Effector memory CD4-positive, alpha-beta T cell (primary cell): ENCODE measurements around the gene OLFM2.
"Not testable (repeated sequence)": the region's sequence is repeated elsewhere in the genome, so short reads cannot be mapped to it uniquely, and the experiment has no call there.

ENCODE experiments used
- DNase-seq, 3 donors: peaks; one replicate each; pipeline ENCODE4 v3.0.0-alpha.2; 2020
- H3K27ac ChIP-seq: 2 replicates; pipeline ENCODE4 v1.7.0; 2013; ENCODE audit warnings: mild to moderate bottlenecking, low read length, moderate library complexity; ENCODE audit not compliant: insufficient read depth, poor library complexity, severe bottlenecking
- H3K27me3 ChIP-seq: replicated peaks from 2 replicates; pipeline ENCODE4 v1.7.0; 2013; ENCODE audit warnings: mild to moderate bottlenecking, low read length; ENCODE audit not compliant: insufficient read depth, control insufficient read depth, poor library complexity, severe bottlenecking
- H3K36me3 ChIP-seq: 2 replicates; pipeline ENCODE4 v1.7.0; 2013; ENCODE audit warnings: mild to moderate bottlenecking, low read length, moderate library complexity; ENCODE audit not compliant: control insufficient read depth, insufficient read depth
- H3K4me1 ChIP-seq: 2 replicates; pipeline ENCODE4 v1.7.0; 2013; ENCODE audit warnings: low read length, mild to moderate bottlenecking; ENCODE audit not compliant: control insufficient read depth, insufficient read depth, poor library complexity, severe bottlenecking
- H3K4me3 ChIP-seq: 2 replicates; pipeline ENCODE4 v1.7.0; 2013; ENCODE audit warnings: low read length, low read depth, mild to moderate bottlenecking; ENCODE audit not compliant: insufficient read depth, poor library complexity, severe bottlenecking
- H3K9me3 ChIP-seq: 2 replicates; pipeline ENCODE4 v1.7.0; 2013; ENCODE audit warnings: mild to moderate bottlenecking, low read length, moderate library complexity; ENCODE audit not compliant: control insufficient read depth

OLFM2 gene

GRCh38 chr19:9850235-9850959, 85.9 kb downstream of the OLFM2 start:
- DNase-seq = no peak
- H3K4me3 ChIP-seq = no peak overlapping the region
- H3K36me3 ChIP-seq = peaks cover 12% of the 10 kb centered on the region
- no peaks in the 10 kb centered on the region for H3K9me3 ChIP-seq
- no peaks in the 10 kb centered on the region for H3K4me1 ChIP-seq
- no peak overlapping the region for H3K27ac ChIP-seq
- H3K27me3 ChIP-seq = no peaks in the 10 kb centered on the region

GRCh38 chr19:9849791-9850190, 86.5 kb downstream of the OLFM2 start:
- H3K27me3 ChIP-seq = no peaks in the 10 kb centered on the region
- H3K4me3 ChIP-seq = no peak overlapping the region
- H3K9me3 ChIP-seq = no peaks in the 10 kb centered on the region
- no peak overlapping the region for H3K27ac ChIP-seq
- no peaks in the 10 kb centered on the region for H3K4me1 ChIP-seq
- peaks cover 15% of the 10 kb centered on the region for H3K36me3 ChIP-seq
- no peak for DNase-seq

GRCh38 chr19:9848762-9849161, 87.6 kb downstream of the OLFM2 start:
- Histone ChIP-seq H3K4me3 (no peak overlapping the region), H3K36me3 (peaks cover 24% of the 10 kb centered on the region), H3K27ac (no peak overlapping the region), H3K9me3 (no peaks in the 10 kb centered on the region), H3K4me1 (no peaks in the 10 kb centered on the region), H3K27me3 (no peaks in the 10 kb centered on the region)
- no peak for DNase-seq

- Histone ChIP-seq H3K27ac (no peak overlapping the region), H3K4me3 (no peak overlapping the region), H3K9me3 (no peaks in the 10 kb centered on the region), H3K36me3 (peaks cover 31% of the 10 kb centered on the region), H3K4me1 (no peaks in the 10 kb centered on the region), H3K27me3 (no peaks in the 10 kb centered on the region)
- no peak for DNase-seq
These were observed 88.3 kb downstream of the OLFM2 start for GRCh38 chr19:9848060-9848459.

- Histone ChIP-seq H3K4me1 (no peaks in the 10 kb centered on the region), H3K4me3 (no peak overlapping the region), H3K27me3 (no peaks in the 10 kb centered on the region), H3K27ac (no peak overlapping the region), H3K36me3 (peaks cover 39% of the 10 kb centered on the region), H3K9me3 (no peaks in the 10 kb centered on the region)
- no peak for DNase-seq
These were observed 89.1 kb downstream of the OLFM2 start for GRCh38 chr19:9847087-9847671.

- H3K4me3 ChIP-seq, H3K27me3 ChIP-seq, DNase-seq, H3K27ac ChIP-seq, H3K9me3 ChIP-seq, H3K4me1 ChIP-seq: not testable (repeated sequence)
- peaks cover 66% of the 10 kb centered on the region for H3K36me3 ChIP-seq
These were observed 92.6 kb downstream of the OLFM2 start for GRCh38 chr19:9843626-9844273.

GRCh38 chr19:9842834-9843625, 93.3 kb downstream of the OLFM2 start:
- H3K9me3 ChIP-seq = no peaks in the 10 kb centered on the region
- no peaks in the 10 kb centered on the region for H3K4me1 ChIP-seq
- no peak overlapping the region for H3K4me3 ChIP-seq
- no peak for DNase-seq
- H3K36me3 ChIP-seq = peaks cover 73% of the 10 kb centered on the region
- H3K27me3 ChIP-seq = no peaks in the 10 kb centered on the region
- no peak overlapping the region for H3K27ac ChIP-seq

GRCh38 chr19:9839415-9839814, 96.9 kb downstream of the OLFM2 start:
- Histone ChIP-seq H3K4me1 (peaks cover 10% of the 10 kb centered on the region), H3K27me3 (no peaks in the 10 kb centered on the region), H3K4me3 (no peak overlapping the region), H3K36me3 (peaks cover 63% of the 10 kb centered on the region), H3K27ac (no peak overlapping the region), H3K9me3 (no peaks in the 10 kb centered on the region)
- no peak for DNase-seq

- no peaks in the 10 kb centered on the region for H3K27me3 ChIP-seq
- H3K36me3 ChIP-seq = peaks cover 53% of the 10 kb centered on the region
- peaks cover 10% of the 10 kb centered on the region for H3K4me1 ChIP-seq
- H3K9me3 ChIP-seq = no peaks in the 10 kb centered on the region
- H3K27ac ChIP-seq = no peak overlapping the region
- H3K4me3 ChIP-seq = no peak overlapping the region
- DNase-seq = no peak
These were observed 98.0 kb downstream of the OLFM2 start for GRCh38 chr19:9838324-9838723.
